ENCODE results near the gene ZMAT1. TPM values are rescaled to one million over a fixed set of nuclear protein-coding genes. Genes with fewer than 3 reads are reported as not detected.

Gene ZMAT1
- polyA plus RNA-seq, 2 donors = 1.6 to 3.9 TPM

DNA sequence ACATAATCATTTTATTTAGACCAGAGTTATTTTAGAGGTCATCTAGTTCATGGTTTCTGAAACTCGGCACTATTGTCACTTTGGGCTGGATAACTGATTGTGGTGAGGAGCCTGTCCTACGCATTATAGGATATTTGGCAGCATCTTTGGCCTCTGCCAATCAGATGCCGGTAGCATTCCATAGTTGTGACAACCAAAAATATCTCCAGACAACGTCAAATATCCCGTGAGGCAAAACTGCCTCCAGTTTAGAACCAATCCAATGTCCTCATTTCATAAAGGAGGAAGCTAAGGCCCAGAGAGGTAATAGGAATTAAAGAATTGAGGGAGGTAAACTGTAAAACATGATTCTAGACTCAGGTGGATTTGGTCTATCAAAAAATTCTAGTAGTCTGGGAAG, 6.1 kb downstream of the ZMAT1 start:
- Histone ChIP-seq H3K36me3 (ENCODE audit: control insufficient read depth in 2 of 2, insufficient read depth in 2 of 2, low read length in 1 of 2) (no peaks in the 10 kb centered on the region), H3K9me3 (ENCODE audit: control insufficient read depth in 2 of 2, insufficient read depth in 1 of 2, low read depth in 1 of 2, low read length in 1 of 2) (no peaks in the 10 kb centered on the region), H3K4me3 (ENCODE audit: low read depth in 1 of 2, low read length in 2 of 2) (no peak overlapping the region), H3K27ac (ENCODE audit: low read depth in 2 of 2, low read length in 1 of 2) (no peak overlapping the region), H3K27me3 (ENCODE audit: control insufficient read depth in 1 of 2, insufficient read depth in 2 of 2, low read length in 2 of 2) (no peaks in the 10 kb centered on the region), H3K4me1 (ENCODE audit: control insufficient read depth in 2 of 2, insufficient read depth in 2 of 2, low read length in 1 of 2) (no peaks in the 10 kb centered on the region)
- 74 to 81% methylated on average over 5 of the region's 5 CpGs for WGBS, 2 donors

DNA sequence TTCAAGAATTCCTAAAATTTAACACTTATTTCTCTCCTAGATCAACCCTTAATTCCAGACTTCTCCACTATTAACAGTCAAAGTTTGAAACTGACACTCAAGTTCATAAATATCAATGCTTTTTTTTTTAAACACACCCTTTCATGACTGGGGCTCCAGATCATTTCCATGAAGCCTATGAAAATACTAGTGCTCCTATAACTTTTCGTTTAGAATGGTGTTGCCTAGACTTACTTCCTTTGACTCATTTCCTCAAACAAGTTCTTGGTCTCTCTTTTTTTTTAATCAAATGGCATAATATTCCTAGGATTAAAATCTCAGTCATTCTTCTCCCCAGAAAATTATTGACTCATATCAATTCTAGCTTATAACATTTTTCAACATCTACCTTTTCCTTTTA, 13.1 kb downstream of the ZMAT1 start:
- 45 to 54% methylated on average over 1 of the region's 1 CpG for WGBS, 2 donors
- Histone ChIP-seq H3K9me3 (ENCODE audit: control insufficient read depth in 2 of 2, insufficient read depth in 1 of 2, low read depth in 1 of 2, low read length in 1 of 2) (no peaks in the 10 kb centered on the region), H3K4me3 (ENCODE audit: low read depth in 1 of 2, low read length in 2 of 2) (no peak overlapping the region), H3K27ac (ENCODE audit: low read depth in 2 of 2, low read length in 1 of 2) (no peak overlapping the region), H3K36me3 (ENCODE audit: control insufficient read depth in 2 of 2, insufficient read depth in 2 of 2, low read length in 1 of 2) (no peaks in the 10 kb centered on the region), H3K4me1 (ENCODE audit: control insufficient read depth in 2 of 2, insufficient read depth in 2 of 2, low read length in 1 of 2) (no peaks in the 10 kb centered on the region), H3K27me3 (ENCODE audit: control insufficient read depth in 1 of 2, insufficient read depth in 2 of 2, low read length in 2 of 2) (no peaks in the 10 kb centered on the region)

DNA sequence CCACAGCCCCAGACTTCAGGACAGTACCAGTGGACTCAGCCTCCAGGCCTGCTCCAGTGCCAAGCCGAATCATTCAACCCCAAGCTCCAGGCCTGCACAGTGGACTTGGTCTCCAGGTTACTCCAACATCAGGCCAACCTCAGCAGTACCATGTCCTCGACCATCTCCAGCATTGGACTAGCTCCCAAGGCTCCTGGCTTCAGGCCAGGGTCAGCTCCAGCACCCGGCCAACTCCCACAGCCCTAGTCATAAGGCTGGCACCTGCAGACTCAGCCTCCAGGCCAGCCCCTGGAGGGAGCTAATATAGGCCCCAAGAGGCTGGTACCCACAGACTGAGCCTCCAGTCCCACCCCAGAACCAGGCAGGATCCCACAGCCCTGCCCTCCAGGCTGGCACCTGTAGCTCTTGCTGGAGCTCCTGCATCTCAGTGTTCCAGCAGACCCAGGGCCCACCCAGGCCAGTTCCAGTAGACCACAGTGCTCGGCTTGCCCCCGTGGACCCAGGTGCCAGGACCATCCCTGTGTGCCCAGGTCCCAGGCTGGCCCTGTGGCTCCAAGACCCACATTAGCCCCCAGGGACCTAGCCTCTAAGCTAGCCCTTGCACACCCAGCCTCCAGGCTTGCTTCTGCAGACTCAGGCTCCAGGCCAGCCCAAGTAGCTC, 25.6 kb downstream of the ZMAT1 start:
- H3K27me3 ChIP-seq (ENCODE audit: control insufficient read depth in 1 of 2, insufficient read depth in 2 of 2, low read length in 2 of 2) = no peaks in the 10 kb centered on the region
- no peaks in the 10 kb centered on the region for H3K36me3 ChIP-seq (ENCODE audit: control insufficient read depth in 2 of 2, insufficient read depth in 2 of 2, low read length in 1 of 2)
- no peak overlapping the region for H3K27ac ChIP-seq (ENCODE audit: low read depth in 2 of 2, low read length in 1 of 2)
- peaks cover 0 to 3% of the 10 kb centered on the region in 2 donors for H3K9me3 ChIP-seq (ENCODE audit: control insufficient read depth in 2 of 2, insufficient read depth in 1 of 2, low read depth in 1 of 2, low read length in 1 of 2)
- no peak overlapping the region for H3K4me3 ChIP-seq (ENCODE audit: low read depth in 1 of 2, low read length in 2 of 2)
- WGBS, 2 donors = 70 to 88% methylated on average over 5 of the region's 5 CpGs
- H3K4me1 ChIP-seq (ENCODE audit: control insufficient read depth in 2 of 2, insufficient read depth in 2 of 2, low read length in 1 of 2) = no peaks in the 10 kb centered on the region

DNA sequence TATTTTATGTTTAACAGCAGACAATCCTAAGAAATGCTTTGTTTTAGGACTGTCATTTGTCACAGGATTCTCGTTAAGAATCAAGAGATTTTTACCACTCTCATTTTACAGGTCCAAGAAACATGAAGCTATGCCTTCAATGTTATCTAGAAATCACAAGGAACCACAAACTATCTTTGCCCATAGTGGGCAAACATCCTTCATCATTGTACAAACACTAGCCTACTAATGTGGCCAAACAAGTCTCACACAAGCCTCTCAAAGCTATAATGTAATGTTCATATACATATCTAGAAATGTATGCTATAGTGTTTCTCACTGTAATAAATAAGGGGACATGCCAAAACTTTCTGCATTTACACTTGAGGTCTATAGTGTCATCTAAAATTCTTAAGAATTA, 26.8 kb downstream of the ZMAT1 start:
- H3K4me1 ChIP-seq (ENCODE audit: control insufficient read depth in 2 of 2, insufficient read depth in 2 of 2, low read length in 1 of 2) = no peaks in the 10 kb centered on the region
- H3K4me3 ChIP-seq (ENCODE audit: low read depth in 1 of 2, low read length in 2 of 2) = no peak overlapping the region
- WGBS, 2 donors = 71 to 89% methylated on average over 1 of the region's 1 CpG
- no peaks in the 10 kb centered on the region for H3K36me3 ChIP-seq (ENCODE audit: control insufficient read depth in 2 of 2, insufficient read depth in 2 of 2, low read length in 1 of 2)
- no peak overlapping the region for H3K27ac ChIP-seq (ENCODE audit: low read depth in 2 of 2, low read length in 1 of 2)
- peaks cover 0 to 3% of the 10 kb centered on the region in 2 donors for H3K9me3 ChIP-seq (ENCODE audit: control insufficient read depth in 2 of 2, insufficient read depth in 1 of 2, low read depth in 1 of 2, low read length in 1 of 2)
- no peaks in the 10 kb centered on the region for H3K27me3 ChIP-seq (ENCODE audit: control insufficient read depth in 1 of 2, insufficient read depth in 2 of 2, low read length in 2 of 2)

Other genes starting within 250 kb of the ZMAT1 start
- 1 to 10 TPM; 1.6 to 3.5 TPM for gene TCEAL2, start 193.7 kb upstream of the ZMAT1 start, polyA plus RNA-seq
- not detected for gene TCEAL6, start 210.5 kb upstream of the ZMAT1 start, polyA plus RNA-seq
- 1 to 10 TPM; 1.0 to 1.6 TPM for gene BEX5, start 223.9 kb upstream of the ZMAT1 start, polyA plus RNA-seq